Measurements from ENCODE around the gene ZFAND3. TPM values are rescaled to one million over a fixed set of nuclear protein-coding genes. Genes with fewer than 3 reads are reported as not detected.

The ZFAND3 gene
- total and polyA plus RNA-seq, 2 donors: 25.4 to 68.9 TPM

DNA sequence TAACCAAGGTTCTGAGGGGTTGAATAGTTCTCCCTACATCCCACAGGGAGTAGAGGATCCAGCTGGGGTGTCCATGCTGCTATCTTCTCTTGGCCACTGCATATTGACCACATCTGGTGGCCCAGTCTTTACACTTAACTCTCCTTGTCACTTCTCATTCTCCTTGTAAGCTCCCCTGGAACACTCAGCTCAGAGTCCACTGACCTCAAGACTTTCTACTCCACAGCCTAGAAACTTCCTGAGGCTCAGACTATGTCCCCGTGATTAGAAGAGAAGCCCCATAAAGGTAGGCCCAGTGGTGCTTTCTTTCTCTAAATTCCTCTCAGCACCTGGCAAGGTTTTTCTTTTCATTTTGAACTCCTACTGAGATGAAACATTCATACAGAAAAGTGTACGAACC lies 13.3 kb upstream of the ZFAND3 start:
- WGBS: 89% methylated on average over 2 of the region's 2 CpGs
- no peaks in the 10 kb centered on the region for H3K4me1 ChIP-seq (ENCODE audit: insufficient read depth)
- H3K36me3 ChIP-seq (ENCODE audit: insufficient read depth): no peaks in the 10 kb centered on the region
- no peak for DNase-seq (ENCODE audit: extremely low spot score)
- no peak overlapping the region for H3K27ac ChIP-seq (ENCODE audit: low read depth)
- no peak overlapping the region for H3K4me3 ChIP-seq (ENCODE audit: low read depth, low read length)

DNA sequence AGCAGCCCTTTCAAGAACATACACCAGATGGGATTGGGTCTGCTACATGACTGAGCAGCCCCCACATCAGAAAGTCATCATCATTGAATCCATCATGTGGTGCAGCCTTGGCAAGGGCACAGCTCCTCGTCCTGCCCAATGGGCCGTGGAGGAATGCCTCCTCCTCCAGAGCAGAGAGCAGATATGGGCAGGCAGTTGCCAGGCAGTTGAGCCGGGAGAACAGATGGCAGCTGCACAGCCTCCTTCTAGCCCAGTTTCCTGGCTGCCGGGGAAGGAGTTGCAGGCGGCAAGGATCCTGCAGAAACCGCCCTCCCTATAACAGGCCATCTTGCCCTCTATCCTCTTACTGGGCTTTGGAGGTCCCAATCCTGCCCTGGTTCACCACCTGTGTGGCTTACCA lies 11.9 kb upstream of the ZFAND3 start:
- DNase-seq (ENCODE audit: extremely low spot score): no peak
- no peak overlapping the region for H3K27ac ChIP-seq (ENCODE audit: low read depth)
- no peaks in the 10 kb centered on the region for H3K4me1 ChIP-seq (ENCODE audit: insufficient read depth)
- H3K36me3 ChIP-seq (ENCODE audit: insufficient read depth): no peaks in the 10 kb centered on the region
- H3K4me3 ChIP-seq (ENCODE audit: low read depth, low read length): no peak overlapping the region
- 47% methylated on average over 6 of the region's 6 CpGs for WGBS

DNA sequence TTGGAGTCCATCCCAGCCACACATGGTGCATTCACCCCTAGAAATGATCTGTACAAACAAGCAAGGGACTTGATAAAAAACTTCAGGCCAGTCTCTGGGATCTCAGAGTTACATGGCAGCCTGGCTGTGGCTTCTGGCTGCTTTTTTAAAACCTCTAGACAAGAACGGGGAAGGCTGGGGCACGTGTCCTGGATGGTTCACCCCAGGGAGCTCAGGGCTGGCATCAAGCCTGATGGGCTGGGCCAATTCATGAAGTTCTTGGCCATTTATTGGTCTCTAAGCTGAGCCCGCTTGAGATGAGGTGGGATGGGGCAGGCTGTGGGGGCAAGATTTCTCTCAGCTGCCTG lies 10.4 kb upstream of the ZFAND3 start:
- DNase-seq (ENCODE audit: extremely low spot score): no peak
- H3K27ac ChIP-seq (ENCODE audit: low read depth): no peak overlapping the region

DNA sequence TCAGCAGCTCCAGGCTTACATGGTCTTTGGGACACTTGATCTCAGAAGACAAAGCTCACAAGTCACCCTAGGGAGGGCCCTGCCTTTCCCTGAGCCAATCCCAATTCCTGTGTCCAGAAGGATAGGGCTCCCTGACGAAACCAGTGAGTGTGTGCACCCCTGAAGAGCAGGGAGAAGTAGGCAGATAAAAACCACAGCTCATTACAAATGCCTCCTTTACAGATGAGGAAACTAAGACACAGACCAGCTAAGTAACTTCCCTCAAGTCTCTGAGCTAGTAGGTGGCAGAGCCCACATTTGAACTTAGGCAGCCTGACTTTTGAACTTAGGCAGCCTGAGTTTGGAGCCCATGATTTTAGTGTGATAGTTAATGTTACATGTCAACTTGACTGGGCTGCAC lies 6.7 kb upstream of the ZFAND3 start:
- H3K27ac ChIP-seq (ENCODE audit: low read depth): no peak overlapping the region
- H3K36me3 ChIP-seq (ENCODE audit: insufficient read depth): no peaks in the 10 kb centered on the region
- H3K4me1 ChIP-seq (ENCODE audit: insufficient read depth): no peaks in the 10 kb centered on the region
- DNase-seq (ENCODE audit: extremely low spot score): no peak
- no peak overlapping the region for H3K4me3 ChIP-seq (ENCODE audit: low read depth, low read length)
- 89% methylated on average over 1 of the region's 1 CpG for WGBS

More for the DNA sequence above, 10.4 kb upstream of the ZFAND3 start:
- no peaks in the 10 kb centered on the region for H3K4me1 ChIP-seq (ENCODE audit: insufficient read depth)
- H3K4me3 ChIP-seq (ENCODE audit: low read depth, low read length): no peak overlapping the region
- H3K36me3 ChIP-seq (ENCODE audit: insufficient read depth): no peaks in the 10 kb centered on the region
- WGBS: 31% methylated on average over 3 of the region's 3 CpGs

DNA sequence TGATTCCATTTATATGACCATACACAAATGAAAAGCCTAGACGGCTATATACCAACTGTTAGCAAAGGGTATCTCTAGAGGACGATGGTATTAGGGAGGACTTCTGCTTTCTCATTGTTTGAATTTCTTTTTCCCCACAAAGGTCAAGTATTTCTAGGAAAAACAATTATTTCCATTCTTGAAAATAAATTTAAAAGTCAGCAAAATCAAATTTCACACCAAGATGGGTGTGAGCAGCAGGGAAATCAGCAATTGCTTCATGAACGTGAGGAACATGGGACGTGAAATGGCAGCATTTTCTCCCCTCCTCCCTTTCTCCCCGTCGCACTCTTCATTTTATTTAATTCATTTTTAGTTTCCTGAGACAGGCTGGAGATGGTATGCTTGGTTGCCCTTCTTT lies 5.2 kb upstream of the ZFAND3 start:
- Histone ChIP-seq H3K4me1 (ENCODE audit: insufficient read depth) (no peaks in the 10 kb centered on the region), H3K27ac (ENCODE audit: low read depth) (no peak overlapping the region), H3K4me3 (ENCODE audit: low read depth, low read length) (no peak overlapping the region), H3K36me3 (ENCODE audit: insufficient read depth) (no peaks in the 10 kb centered on the region)
- DNase-seq (ENCODE audit: extremely low spot score): no peak
- 93% methylated on average over 6 of the region's 6 CpGs for WGBS

DNA sequence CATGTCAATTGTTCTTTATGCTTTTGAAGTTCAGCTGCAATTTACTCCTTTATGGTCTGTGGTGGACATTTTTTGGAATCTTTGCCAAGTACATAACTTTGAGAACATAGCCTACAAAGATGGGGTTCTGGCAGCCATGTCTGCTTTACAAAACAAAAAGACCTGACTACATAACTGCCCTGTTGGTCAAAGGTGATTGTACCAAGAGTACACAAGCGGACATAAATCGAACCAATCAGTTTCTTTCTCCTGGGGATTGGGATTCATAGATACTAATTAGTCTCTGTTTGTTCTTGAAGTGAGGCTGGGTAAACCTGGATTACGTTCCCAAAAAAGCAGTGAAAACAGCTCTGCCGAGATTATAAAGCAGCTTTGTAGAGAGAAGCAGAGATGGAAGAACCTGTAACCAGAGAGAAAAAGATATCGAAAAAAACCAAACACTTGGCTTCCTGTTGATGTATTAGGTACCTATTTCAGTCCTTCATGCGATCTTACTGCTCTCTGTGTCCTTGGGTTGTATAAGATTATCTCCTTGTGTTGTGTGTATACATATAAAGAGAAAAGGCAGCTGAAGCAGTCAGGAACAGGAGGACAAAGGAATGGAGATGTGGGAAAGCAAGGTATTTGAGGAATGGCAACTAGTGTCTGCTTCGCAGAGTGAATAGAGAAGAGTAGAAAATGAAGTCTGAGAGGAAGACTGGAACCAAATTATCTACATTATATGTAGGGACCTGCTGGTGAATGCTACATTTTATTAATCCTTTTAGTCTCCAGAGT lies 2.7 kb upstream of the ZFAND3 start:
- no peak overlapping the region for H3K27ac ChIP-seq (ENCODE audit: low read depth)
- no peak overlapping the region for H3K4me3 ChIP-seq (ENCODE audit: low read depth, low read length)
- 88% methylated on average over 7 of the region's 7 CpGs for WGBS
- no peaks in the 10 kb centered on the region for H3K36me3 ChIP-seq (ENCODE audit: insufficient read depth)
- peaks cover 2% of the 10 kb centered on the region for H3K4me1 ChIP-seq (ENCODE audit: insufficient read depth)
- DNase-seq (ENCODE audit: extremely low spot score): no peak

DNA sequence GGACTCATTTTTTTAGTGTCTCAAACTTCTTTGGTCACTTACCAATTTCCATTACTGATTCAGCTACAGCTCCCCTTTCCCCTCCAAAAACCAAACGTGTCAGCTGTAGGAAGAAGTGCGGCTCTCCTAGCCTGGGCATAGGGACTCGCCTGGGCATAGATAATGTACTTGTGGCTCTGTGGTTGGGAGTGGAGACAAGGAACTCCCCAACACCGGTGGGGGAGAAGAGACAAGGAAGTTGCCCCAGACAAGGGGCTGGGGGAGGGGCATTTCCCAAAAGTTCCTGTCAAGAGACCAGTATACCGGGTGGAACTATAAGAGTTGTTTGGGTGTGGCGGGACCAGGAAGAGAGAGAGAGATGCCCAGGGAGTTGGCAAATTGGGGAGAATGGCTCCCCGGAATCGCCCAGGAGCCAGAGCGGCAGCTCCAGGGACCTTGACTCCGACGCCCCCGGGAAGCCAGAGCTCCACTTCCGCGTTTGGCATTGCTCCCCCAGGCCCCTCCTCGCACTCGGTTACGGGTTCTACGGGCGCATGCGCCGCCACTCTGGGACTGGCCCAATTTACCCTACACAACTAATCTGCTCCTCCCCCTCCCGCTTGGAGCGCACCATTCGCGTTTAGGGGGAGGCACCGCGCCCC lies 871 bp upstream of the ZFAND3 start:
- Histone ChIP-seq H3K27ac (ENCODE audit: low read depth) (peak overlapping the region; percentile 98), H3K36me3 (ENCODE audit: insufficient read depth) (no peaks in the 10 kb centered on the region), H3K4me1 (ENCODE audit: insufficient read depth) (peaks cover 2% of the 10 kb centered on the region), H3K4me3 (ENCODE audit: low read depth, low read length) (peak overlapping the region; percentile 100)
- WGBS: 1% methylated on average over 27 of the region's 27 CpGs
- DNase-seq (ENCODE audit: extremely low spot score): peak; percentile 95

DNA sequence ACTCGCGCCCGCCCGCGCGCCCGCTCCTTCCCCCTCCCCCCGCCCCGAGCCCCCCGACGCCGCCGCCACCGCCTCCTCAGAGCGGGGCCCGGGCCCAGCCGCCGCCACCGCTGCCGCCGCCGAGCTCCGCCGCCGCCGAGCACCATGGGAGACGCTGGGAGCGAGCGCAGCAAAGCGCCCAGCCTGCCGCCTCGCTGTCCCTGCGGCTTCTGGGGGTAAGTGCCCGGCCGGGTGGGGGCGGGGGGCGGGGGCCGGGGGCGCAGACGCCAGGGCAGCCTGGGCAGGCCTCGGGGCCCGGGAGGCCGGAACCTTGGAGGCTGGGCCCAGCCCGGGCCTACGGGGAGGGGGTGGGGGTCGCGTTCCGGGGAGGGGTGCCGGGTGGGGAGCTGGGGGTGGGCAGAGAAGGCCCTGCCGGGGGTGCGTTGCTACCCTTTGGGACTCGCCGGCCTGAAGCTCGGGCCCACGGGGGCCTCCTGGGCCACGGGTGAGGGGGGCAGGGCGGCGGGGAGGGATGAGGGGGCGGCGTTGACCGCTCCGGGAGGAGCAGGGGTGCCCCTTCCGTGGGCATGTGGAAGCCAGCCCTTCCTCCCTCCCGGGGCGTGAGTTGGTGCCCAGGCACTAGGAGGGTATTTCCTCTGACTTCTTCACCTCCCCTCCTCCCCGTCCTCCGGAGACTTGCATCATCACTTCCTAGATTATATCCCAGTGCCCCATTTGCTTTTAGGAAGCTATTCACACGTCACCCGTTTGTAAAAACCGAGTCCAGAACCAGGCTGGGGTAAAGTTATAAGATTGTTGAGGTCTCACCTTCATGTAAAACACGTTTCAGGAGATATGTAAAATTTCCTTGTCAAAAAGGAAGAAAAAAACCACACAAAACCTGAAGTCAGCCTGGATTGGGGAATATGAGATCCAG lies 533 bp downstream of the ZFAND3 start:
- peak overlapping the region; percentile 98 for H3K27ac ChIP-seq (ENCODE audit: low read depth)
- DNase-seq (ENCODE audit: extremely low spot score): no peak
- peaks cover 2% of the 10 kb centered on the region for H3K4me1 ChIP-seq (ENCODE audit: insufficient read depth)
- WGBS: 2% methylated on average over 71 of the region's 71 CpGs
- H3K36me3 ChIP-seq (ENCODE audit: insufficient read depth): no peaks in the 10 kb centered on the region
- peak overlapping the region; percentile 100 for H3K4me3 ChIP-seq (ENCODE audit: low read depth, low read length)

DNA sequence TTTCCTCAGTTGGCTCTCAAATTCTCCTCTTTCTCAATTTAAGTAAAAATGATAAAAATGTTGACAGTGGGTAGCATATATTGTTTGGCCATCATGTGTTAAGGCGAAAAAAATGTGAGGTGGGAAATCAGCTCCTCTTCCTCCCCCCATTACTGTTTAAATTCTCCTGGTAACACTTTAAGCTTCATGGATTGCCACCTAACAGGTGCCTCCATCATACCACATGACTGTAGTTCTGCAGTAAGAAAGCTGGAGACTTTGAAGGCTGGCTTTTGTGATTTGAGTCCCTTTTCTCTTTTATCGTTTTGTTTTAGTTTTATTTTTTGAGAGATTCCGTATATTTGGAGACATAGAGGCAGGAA lies 1.2 kb downstream of the ZFAND3 start:
- peaks cover 2% of the 10 kb centered on the region for H3K4me1 ChIP-seq (ENCODE audit: insufficient read depth)
- no peaks in the 10 kb centered on the region for H3K36me3 ChIP-seq (ENCODE audit: insufficient read depth)
- H3K27ac ChIP-seq (ENCODE audit: low read depth): no peak overlapping the region
- peak overlapping the region; percentile 100 for H3K4me3 ChIP-seq (ENCODE audit: low read depth, low read length)
- DNase-seq (ENCODE audit: extremely low spot score): no peak
- WGBS: 46% methylated on average over 3 of the region's 3 CpGs

DNA sequence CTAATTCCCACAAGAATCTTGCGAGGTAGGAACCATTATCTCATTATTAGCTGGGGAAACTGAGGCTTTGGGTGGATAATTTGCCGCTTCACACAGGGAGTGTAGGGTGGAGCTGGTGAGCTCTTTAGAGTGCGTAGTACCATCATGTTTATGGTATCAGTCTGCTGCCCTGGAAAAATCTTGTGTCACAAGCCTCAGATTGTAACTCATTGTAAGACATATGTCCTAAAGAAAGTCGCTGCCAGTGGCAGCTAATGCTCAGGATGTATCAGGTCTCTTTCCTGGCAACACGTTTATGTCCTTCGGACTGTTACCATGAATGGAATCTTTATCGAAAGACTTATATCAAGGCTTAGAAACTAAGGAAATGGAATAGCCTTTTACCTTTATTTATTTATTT lies 1.9 kb downstream of the ZFAND3 start:
- DNase-seq (ENCODE audit: extremely low spot score): no peak
- no peak overlapping the region for H3K27ac ChIP-seq (ENCODE audit: low read depth)
- no peak overlapping the region for H3K4me3 ChIP-seq (ENCODE audit: low read depth, low read length)
- WGBS: 80% methylated on average over 7 of the region's 7 CpGs
- peaks cover 2% of the 10 kb centered on the region for H3K4me1 ChIP-seq (ENCODE audit: insufficient read depth)
- no peaks in the 10 kb centered on the region for H3K36me3 ChIP-seq (ENCODE audit: insufficient read depth)

DNA sequence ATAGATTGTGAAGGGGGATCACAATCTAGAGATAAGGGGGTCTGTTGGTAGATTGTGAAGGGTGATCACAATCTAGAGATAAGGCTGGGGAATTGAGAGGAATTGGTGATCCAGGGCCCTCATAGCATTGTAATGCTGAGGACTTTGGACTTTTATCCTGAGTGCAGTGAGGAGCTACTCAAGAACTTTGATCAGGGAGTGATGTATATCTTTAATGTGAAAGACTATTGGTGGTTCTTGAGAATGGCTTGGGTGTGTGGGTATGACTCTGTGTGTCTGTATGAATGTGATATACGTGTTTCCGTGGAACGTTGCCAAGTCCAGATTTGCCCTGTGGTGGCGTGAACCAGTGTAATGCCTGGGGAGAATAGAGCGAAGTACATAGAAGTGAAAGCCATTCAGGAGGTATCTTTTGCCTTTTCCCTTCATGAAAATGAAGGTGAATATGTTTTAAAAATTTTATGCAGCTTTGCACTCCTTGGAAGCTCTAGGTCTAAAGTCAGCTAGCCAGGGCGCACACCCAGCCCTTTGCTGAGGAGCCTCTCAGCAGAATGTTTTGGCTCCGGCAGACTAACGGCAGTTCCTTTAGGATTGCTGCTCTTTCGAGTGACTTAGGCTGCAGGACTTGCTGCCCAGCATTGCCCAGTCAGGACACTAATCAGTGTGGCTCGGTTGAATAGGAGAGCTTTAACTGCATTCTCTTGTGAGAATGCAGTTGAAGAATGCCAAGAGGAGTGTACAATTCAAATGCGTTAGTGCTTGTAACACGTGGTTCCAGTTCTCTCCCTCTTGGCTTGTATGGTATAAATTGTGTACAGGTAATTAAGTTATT lies 3.5 kb downstream of the ZFAND3 start:
- Histone ChIP-seq H3K27ac (ENCODE audit: low read depth) (no peak overlapping the region), H3K4me1 (ENCODE audit: insufficient read depth) (peaks cover 5% of the 10 kb centered on the region), H3K4me3 (ENCODE audit: low read depth, low read length) (peak overlapping the region; percentile 2), H3K36me3 (ENCODE audit: insufficient read depth) (no peaks in the 10 kb centered on the region)
- 32% methylated on average over 12 of the region's 12 CpGs for WGBS
- DNase-seq (ENCODE audit: extremely low spot score): no peak

DNA sequence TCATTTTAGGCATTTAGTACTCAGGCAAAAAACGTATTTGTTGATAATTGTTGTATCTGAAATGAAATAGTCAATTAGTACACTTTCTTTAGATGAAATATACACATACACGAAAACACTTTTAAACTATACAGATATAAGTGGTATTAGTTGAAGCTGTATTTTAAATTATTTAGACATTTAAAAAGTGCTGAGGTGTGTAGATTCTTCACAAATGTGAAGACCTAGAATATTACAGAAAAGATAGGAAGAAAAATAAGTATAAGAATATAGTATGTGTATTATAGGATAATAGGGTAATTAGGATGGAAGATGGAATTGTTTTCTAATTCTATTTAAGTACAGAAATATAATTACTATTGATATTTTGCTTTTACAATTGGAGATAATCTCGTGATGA lies 4.6 kb downstream of the ZFAND3 start:
- no peak overlapping the region for H3K27ac ChIP-seq (ENCODE audit: low read depth)
- 87% methylated on average over 3 of the region's 3 CpGs for WGBS
- no peak overlapping the region for H3K4me3 ChIP-seq (ENCODE audit: low read depth, low read length)
- no peaks in the 10 kb centered on the region for H3K36me3 ChIP-seq (ENCODE audit: insufficient read depth)
- H3K4me1 ChIP-seq (ENCODE audit: insufficient read depth): peaks cover 5% of the 10 kb centered on the region
- DNase-seq (ENCODE audit: extremely low spot score): no peak

DNA sequence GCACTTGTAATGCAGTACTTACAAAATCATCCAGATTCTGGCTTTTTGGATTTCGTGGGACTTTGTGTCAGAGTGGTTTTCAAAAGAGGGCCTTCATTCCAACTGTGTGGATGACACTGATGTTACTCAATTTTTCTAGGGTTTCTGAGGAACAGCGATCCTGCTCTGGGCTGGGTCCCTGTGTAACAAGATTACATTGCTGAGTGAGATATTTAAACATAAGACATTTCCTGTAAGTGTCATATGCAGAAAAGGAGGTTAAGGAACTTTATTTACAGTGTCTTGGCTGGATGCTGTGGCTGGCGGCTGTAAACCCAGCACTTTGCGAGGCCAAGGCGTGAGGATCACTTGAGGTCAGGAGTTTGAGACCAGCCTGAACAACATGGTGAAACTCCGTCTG lies 6.7 kb downstream of the ZFAND3 start:
- Histone ChIP-seq H3K4me3 (ENCODE audit: low read depth, low read length) (no peak overlapping the region), H3K4me1 (ENCODE audit: insufficient read depth) (peaks cover 5% of the 10 kb centered on the region), H3K36me3 (ENCODE audit: insufficient read depth) (no peaks in the 10 kb centered on the region), H3K27ac (ENCODE audit: low read depth) (no peak overlapping the region)
- 93% methylated on average over 6 of the region's 6 CpGs for WGBS
- no peak for DNase-seq (ENCODE audit: extremely low spot score)
